Activated CD4-positive, alpha-beta T cell treated with anti-CD3 and anti-CD28 coated beads, Interleukin-10, Interleukin-2, amounts not matched to agents 100 ng/mL and 50 ng/mL, durations not matched to agents 16 hours and 8 hours (primary cell): ENCODE measurements around the gene ABHD12B.
A peak's percentile ranks its signal among the peaks of the same experiment; 100 is the strongest.

Source experiments
- DNase-seq: peaks from one replicate; pipeline ENCODE4 v3.0.0-alpha.2; 2020

Gene ABHD12B, protein sequence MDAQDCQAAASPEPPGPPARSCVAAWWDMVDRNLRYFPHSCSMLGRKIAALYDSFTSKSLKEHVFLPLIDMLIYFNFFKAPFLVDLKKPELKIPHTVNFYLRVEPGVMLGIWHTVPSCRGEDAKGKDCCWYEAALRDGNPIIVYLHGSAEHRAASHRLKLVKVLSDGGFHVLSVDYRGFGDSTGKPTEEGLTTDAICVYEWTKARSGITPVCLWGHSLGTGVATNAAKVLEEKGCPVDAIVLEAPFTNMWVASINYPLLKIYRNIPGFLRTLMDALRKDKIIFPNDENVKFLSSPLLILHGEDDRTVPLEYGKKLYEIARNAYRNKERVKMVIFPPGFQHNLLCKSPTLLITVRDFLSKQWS

DNA sequence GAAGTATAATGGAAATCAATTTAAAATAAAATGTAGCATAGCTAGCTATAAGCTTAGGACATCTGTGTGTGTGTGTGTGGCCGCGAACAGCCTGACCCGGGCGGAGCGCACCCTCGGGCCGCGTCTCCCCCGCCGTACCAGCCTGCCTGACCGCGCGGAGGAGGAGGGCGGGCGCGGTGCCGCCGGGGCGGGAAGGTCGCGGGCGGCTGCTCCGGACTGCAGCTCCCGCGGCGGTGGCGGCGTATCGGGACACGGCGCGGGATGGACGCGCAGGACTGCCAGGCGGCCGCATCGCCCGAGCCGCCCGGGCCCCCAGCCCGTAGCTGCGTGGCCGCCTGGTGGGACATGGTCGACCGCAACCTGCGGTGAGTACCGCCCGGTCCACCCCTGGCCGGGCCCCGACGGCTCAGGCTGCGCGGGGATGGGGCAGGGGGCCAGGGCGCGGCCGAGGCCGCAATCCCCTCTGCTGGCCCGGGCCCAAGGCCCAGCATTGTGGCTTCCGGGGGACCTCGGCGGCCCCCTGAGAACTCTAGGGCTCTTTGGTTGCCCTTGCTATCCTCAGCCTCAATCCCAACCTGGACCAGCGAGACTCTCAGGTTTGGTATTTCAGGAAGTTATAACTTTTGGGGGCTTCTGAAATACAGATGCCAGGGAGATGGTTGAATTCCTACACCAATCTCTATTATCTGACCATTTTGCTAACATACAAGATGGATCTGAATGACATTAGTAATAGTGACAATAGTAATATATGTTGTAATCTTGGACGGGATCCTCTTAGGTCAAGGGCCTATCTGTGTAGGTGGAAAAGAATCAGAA lies at the start of gene ABHD12B:
ABHD12B (plus strand) TSS at position 140 of the 819 bp plus-strand sequence; CDS start at position 262, 122 bp downstream.
- no peak for DNase-seq

GRCh38 chr14:50822501-50823042 lies 49.3 kb upstream of the ABHD12B start:
- DNase-seq = peak; percentile 31

DNA sequence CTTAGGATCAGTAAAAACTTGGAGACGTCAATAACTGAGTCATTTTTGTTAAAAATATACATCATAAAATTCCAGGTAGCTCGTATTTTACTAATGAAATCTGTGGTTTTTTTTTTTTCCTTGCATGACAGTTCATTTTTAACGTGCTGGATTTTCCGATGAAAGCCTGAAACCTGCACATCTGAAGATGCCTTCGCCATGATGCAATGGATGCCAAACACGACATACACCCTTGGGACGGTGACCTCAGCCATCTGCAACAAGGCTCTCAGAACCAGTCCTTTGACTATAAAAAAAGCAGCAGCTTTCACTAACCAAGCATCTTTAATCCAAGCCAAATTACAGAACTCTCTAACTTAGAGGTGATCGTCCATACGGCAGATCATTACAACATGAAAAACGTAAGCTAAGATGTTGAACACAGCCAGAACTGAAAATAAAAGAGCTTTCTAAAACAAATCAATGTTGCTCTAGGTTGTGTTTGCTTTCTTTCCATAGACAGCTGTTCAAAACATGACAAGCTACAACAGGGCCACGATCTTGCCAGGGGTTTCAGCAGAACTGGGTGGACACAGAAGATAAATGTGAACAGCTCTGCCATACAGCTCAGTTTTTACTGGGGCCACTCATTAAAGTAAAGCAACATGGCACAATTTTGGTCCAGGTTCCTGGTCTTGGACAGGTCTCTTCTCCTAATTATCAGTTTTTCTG lies 48.6 kb upstream of the ABHD12B start:
- DNase-seq = no peak

- DNase-seq = no peak
Observed at GRCh38 chr14:50823762-50824636, 47.9 kb upstream of the ABHD12B start.

DNA sequence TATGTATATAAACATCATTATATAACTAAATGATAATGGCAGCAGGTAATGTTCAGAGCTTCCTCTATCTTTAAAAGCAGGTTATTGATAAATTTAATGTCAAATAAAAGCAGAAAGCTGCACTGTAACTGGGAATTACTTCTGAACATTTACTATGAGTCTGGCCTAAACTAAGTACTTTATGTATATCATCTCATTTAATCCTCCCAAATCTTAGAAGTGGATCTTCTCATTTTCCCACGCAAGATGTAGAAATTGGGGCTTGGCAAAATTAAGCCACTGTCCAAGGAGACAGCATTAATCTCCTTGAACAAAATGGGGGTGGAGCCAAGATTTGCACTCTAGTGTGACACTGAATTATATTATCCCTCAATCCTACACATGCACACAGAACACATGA lies 46.5 kb upstream of the ABHD12B start:
- no peak for DNase-seq

DNA sequence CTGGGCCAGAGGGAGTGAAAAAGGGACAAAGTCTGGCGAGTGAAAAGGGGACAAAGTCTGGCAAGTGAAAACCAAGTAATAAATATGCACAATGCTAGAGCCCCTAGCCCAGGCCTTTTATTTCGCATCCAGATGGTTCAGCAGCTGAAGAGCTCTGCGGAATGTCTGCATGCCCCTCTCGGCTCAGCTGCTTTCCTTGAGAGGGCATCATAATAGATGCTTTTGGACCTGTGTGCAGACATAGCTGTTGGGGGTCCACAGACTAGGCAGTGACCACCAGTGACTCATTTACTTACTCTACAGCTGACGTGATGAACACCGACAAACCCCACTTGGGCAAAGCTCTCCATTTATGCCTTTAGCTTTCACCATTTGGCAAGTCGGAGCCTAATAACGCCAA lies 45.2 kb upstream of the ABHD12B start:
- DNase-seq = no peak

DNA sequence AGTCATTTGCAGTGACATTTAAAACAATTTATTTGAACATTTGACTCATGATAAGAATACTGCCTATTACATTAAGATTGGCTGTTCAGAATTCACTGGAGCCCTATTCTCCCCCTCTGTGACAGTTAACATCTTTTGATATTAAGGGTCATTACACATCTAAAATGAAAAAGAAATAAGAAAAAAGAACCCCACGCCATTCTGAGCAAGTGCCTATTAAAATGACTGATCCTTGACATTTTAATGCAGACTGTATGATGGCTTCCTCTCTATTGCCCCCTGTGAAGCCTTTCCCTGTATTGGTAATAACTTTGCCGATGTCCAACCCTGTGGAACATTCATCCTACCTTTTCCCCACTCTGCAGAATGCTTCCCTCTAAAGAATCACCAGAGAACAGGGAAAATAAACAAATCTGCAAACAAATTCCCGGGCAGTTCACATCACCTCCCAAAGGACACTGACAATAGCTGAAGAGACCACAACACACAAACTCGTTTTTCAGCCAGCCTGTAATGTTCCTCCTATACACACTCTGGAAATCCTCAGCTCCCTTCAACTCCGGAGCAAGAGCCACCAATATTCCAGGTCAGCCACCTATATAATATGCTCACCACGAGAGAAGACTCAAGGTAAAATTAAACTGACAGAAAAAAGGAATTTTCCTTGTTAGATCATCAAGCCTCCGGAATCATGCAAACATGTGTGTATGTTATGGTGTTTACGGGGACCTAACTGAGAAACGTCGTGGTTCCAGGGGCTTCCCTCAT lies 42.9 kb upstream of the ABHD12B start:
- DNase-seq = no peak

DNA sequence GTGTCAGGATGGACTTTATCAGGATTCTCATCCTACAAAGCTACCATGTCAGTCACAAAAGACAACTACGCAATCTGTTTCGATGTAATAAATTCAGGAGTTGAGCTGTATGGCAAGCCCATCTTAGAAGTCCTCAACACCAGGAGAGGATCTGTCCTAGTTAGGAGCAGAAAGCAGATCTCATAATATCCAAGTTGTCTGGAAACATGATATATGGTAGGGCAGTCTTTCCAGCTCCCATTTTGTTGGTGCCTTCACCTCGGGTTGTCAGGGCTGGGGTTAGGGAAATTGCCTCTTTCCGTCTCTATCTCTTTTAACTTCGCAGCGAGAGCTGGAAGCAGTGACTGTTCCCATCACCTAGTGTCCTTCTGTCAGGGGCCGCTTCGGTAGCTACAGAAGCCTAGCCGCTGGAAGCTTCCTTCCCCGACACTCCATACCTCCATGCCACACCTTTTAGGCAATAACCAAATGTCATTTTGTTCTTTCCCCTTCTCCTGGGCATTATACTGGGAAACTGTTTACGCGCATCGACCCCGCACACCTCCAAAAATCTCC lies 42.3 kb upstream of the ABHD12B start:
- DNase-seq = no peak

DNA sequence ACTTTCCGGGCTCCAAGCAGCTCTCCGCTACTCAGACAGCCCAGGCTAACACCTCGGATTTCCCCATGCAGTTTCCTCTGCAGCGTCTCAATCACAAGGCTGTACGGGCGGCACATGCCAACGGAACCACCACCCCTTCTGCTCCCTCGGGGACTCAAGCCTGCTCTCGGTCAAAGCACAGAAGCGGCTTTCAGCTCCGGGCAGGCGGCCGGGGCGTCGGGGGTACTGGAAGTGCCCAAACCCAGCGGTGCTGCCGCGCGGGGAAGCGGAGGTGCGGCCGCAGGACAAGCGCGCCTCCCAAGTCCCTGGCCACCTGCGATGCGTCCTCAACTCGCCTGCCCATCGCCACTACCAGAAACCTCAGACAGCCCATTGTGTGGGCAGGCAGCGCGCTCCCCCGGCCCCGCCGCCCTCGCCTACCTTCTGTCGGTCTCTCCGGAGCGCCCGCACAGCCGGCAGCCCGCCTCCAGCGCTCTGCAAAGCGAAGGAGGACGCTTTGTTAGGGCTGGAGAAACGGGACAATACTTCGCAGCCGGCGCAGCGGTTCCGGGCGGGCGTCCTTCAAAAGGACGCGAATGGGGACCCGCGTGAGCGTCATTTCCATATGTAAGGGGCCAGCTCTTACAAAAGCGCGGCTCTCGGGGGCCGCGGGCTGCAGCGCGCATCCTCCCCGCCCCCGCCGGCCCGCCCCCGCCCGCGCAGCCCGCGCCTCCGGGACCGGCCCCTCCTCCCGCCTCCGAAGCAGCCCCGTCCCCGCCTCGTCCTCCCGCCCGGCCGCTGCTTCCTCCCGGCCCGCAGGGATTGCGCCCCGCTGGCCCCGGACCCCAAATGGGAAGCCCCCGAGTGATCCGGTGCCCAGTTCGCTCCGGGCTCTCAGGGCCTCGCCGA lies 41.6 kb upstream of the ABHD12B start:
- peak; percentile 69 for DNase-seq

DNA sequence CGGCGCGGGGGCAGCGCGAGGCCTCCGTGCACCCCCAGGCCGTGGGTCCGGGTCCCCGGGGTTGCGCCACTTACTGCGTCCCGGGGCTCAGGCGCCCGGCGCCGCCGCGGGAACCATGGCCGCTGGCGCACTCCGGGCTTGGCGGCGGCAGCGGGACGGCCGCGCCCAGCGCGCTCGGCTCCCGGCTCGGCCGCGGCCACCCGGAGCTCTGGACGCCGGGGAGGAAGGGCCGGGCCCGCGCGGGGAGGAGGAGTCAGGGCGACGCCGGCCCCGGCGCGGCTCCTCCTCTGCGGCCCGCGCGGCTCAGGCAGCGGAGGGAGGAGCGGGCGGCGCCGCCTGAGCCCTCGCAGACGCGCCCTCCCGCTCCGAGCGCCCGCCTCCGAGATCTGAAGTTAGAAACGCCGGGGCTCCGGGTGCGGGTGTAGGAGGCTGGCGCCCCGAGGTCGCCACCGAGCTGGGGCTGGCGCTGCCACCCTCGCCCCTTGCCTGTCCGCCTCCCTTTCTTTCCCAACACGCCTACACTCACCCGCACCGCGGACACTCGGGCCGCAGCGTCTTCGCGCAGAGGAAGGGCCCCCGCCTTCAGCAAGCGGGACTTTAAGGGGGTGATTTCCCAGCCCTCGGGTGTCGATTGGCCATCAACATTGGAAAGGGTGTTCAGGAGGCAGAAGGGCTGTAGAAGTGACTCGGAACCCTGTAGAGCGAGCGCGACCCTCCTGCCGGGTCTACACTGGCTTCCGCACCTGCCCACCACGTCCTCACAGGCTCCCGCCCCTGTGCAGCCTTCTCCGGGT lies 40.7 kb upstream of the ABHD12B start, which contains the start of gene NIN:
NIN (minus strand) TSS at position 231 of the 794 bp plus-strand sequence. CDS start 9,106 bp downstream, outside the sequence.
- peak; percentile 78 for DNase-seq

DNA sequence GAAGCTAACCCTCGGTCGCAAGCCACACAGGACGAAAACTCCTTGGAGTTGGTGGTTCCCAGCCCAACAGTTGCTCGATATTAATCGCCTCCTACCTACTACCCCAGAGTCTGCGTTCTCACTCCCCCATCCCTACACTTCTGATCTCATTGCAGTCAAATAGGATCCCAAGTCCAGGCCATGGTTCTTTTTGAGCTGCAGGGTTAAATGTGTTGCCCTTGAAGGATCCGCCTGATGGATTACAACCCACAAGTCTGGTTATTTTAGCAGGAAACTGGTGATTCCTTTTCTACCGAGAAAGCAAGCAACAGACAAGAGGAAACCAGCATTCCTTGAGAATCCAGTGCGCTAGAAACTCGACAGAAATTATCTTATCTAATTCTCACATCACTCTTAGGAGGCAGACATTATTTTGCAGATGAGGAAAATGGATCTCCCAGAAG lies 40.1 kb upstream of the ABHD12B start:
- DNase-seq = peak; percentile 14

DNA sequence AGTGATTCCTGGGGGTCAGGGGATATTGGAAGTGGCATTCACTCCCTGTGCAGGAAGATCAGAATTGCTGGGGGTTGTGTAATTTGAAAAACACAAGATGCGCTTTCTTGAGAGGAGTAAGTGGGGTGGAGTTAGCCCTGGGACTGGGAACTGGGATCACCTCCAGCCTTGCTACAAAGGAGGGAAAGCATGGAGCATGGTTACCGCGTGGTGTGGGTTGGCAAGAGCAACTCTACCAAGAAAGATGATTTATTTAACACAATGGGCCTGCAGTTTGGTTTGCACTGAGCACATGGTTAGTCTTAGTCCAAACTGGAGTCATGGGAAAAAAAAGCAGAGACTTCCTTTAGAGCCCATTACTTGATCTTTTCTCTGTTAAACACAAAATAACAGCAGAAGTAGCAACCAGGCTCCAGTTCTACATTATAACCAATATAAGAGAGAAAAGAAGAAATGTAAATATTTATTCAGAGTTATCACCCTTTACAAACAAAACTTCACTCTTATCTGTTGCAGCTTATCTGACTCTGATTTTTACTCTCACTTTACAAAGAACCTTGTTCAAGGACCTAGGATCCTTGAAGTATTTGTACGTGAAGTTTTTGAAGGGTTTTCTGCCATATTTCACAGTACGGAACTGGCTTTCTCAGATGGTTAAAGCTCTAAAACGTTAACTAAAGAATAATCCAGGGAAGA lies 38.8 kb upstream of the ABHD12B start:
- DNase-seq = no peak

DNA sequence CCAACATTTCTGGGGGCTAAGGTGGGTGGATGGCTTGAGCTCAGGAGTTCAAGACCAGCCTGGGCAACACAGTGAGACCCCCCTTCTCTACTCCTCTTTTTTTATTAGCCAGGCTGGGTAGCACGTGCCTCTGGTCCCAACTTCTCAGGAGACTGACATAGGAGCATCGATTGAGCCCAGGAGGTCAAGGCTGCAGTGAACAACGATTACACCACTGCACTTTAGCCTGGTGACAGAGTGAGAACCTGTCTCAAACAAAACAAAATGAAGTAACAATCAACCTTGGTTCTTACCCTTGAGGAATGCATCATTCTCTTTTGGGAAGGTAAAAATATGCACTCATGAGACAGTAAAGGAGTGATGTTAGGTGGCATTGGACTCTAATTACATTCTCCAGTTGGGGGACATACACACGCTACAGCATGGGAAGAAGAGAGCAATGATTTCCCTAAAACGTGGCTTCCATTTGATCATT lies 37.0 kb upstream of the ABHD12B start:
- DNase-seq = no peak

GRCh38 chr14:50835280-50835679 lies 36.6 kb upstream of the ABHD12B start:
- DNase-seq = peak; percentile 37

DNA sequence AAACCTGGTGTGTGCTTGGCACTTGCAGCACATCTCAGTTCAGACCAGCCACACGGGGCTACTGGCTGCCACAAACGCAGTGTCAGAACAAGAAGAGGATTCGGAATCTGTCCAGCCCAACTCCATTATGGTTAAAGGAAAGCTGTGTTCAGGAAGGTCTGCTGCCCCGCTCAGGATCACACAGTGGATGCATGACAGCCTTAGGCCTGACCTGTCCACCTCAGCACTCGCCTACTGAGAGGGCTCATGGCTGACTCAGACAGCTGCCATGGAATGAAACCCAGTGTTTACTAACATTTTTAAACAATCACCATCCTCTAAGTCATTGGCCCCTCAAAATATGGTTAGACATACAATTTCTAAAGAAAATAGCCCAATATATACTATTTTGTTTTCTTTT lies 35.3 kb upstream of the ABHD12B start:
- DNase-seq = no peak

- DNase-seq = no peak
Observed at GRCh38 chr14:50837271-50837670, 34.6 kb upstream of the ABHD12B start.

GRCh38 chr14:50837850-50838470 lies 33.9 kb upstream of the ABHD12B start:
- DNase-seq = no peak

GRCh38 chr14:50839048-50839447 lies 32.8 kb upstream of the ABHD12B start:
- no peak for DNase-seq
